Measurements from ENCODE around the gene RALGAPA1. TPM values are rescaled to one million over a fixed set of nuclear protein-coding genes. Genes with fewer than 3 reads are reported as not detected.

RALGAPA1 gene
- total RNA-seq, 4 donors from 2014 or later, result 44.1 to 138 (median 108) TPM

DNA sequence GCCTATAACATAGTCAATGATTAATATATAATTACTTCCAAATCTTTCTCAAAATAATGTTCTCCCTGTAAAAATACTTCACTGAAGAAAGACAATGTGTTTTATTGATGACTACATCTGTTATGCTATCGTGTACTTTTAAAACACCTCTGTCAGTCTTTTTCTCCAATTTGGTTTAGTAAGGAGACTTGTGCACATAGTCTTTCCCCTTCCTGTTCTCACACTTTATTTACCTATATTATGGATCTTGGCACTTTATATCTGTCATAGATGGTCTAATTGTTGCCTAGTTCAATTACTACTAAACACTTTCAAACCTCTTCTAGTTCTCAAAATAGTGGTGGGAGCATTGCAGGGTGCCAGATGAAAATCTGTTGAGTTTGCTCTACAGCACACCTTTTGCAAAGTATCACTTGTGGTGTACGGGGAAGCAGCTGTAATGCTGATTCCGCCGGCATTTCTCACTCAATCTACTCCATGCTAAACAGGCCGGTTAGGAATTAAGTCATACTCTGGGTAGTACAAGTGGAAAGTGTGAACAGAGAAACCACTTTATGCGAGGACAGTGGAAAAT, 276.2 kb downstream of the RALGAPA1 start:
- intact Hi-C loops (cut with DNase I; ENCODE audit: low total_unique reads), result no loop called here
- no peak for DNase-seq
- TF ChIP-seq, protein P1, sequence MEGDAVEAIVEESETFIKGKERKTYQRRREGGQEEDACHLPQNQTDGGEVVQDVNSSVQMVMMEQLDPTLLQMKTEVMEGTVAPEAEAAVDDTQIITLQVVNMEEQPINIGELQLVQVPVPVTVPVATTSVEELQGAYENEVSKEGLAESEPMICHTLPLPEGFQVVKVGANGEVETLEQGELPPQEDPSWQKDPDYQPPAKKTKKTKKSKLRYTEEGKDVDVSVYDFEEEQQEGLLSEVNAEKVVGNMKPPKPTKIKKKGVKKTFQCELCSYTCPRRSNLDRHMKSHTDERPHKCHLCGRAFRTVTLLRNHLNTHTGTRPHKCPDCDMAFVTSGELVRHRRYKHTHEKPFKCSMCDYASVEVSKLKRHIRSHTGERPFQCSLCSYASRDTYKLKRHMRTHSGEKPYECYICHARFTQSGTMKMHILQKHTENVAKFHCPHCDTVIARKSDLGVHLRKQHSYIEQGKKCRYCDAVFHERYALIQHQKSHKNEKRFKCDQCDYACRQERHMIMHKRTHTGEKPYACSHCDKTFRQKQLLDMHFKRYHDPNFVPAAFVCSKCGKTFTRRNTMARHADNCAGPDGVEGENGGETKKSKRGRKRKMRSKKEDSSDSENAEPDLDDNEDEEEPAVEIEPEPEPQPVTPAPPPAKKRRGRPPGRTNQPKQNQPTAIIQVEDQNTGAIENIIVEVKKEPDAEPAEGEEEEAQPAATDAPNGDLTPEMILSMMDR (IDR thresholded peaks at IDR 0.05), result no peak
- no peak for TF ChIP-seq POLR2A (IDR thresholded peaks at IDR 0.05)
- Histone ChIP-seq H3K4me1 (peaks cover 0 to 22% of the 10 kb centered on the region in 2 donors), H3K27me3 (peaks cover 22 to 23% of the 10 kb centered on the region in 2 donors), H3K36me3 (no peaks in the 10 kb centered on the region), H3K27ac (no peak overlapping the region), H3K9me3 (no peaks in the 10 kb centered on the region), H3K4me3 (no peak overlapping the region)

- no peak for TF ChIP-seq POLR2A (IDR thresholded peaks at IDR 0.05)
- TF ChIP-seq, protein P1 (IDR thresholded peaks at IDR 0.05), result no peak
- peaks cover 22 to 23% of the 10 kb centered on the region in 2 donors for H3K27me3 ChIP-seq
- intact Hi-C loops (cut with DNase I; ENCODE audit: low total_unique reads), result no loop called here
- DNase-seq, result no peak
- no peaks in the 10 kb centered on the region for H3K36me3 ChIP-seq
- peaks cover 0 to 22% of the 10 kb centered on the region in 2 donors for H3K4me1 ChIP-seq
- no peak overlapping the region for H3K27ac ChIP-seq
- H3K4me3 ChIP-seq, result no peak overlapping the region
- H3K9me3 ChIP-seq, result no peaks in the 10 kb centered on the region
These were observed 276.9 kb downstream of the RALGAPA1 start for GRCh38 chr14:35531960-35532747.

GRCh38 chr14:35526962-35527361, 282.1 kb downstream of the RALGAPA1 start:
- H3K4me1 ChIP-seq, result no peaks in the 10 kb centered on the region
- no peak for DNase-seq

GRCh38 chr14:35525695-35526094, 283.4 kb downstream of the RALGAPA1 start:
- H3K9me3 ChIP-seq, result no peaks in the 10 kb centered on the region
- no peak for DNase-seq
- H3K27ac ChIP-seq, result no peak overlapping the region
- intact Hi-C loops (cut with DNase I; ENCODE audit: low total_unique reads), result no loop called here
- no peak overlapping the region for H3K4me3 ChIP-seq
- no peaks in the 10 kb centered on the region for H3K36me3 ChIP-seq
- H3K4me1 ChIP-seq, result no peaks in the 10 kb centered on the region
- TF ChIP-seq POLR2A (IDR thresholded peaks at IDR 0.05), result no peak
- TF ChIP-seq, protein P1 (IDR thresholded peaks at IDR 0.05), result no peak
- H3K27me3 ChIP-seq, result no peaks in the 10 kb centered on the region

More at GRCh38 chr14:35526962-35527361, 282.1 kb downstream of the RALGAPA1 start:
- intact Hi-C loops (cut with DNase I; ENCODE audit: low total_unique reads), result no loop called here
- TF ChIP-seq POLR2A (IDR thresholded peaks at IDR 0.05), result no peak
- TF ChIP-seq, protein P1 (IDR thresholded peaks at IDR 0.05), result no peak
- H3K27me3 ChIP-seq, result peaks cover 0 to 6% of the 10 kb centered on the region in 2 donors
- H3K36me3 ChIP-seq, result no peaks in the 10 kb centered on the region
- no peak overlapping the region for H3K27ac ChIP-seq
- H3K4me3 ChIP-seq, result no peak overlapping the region
- no peaks in the 10 kb centered on the region for H3K9me3 ChIP-seq

DNA sequence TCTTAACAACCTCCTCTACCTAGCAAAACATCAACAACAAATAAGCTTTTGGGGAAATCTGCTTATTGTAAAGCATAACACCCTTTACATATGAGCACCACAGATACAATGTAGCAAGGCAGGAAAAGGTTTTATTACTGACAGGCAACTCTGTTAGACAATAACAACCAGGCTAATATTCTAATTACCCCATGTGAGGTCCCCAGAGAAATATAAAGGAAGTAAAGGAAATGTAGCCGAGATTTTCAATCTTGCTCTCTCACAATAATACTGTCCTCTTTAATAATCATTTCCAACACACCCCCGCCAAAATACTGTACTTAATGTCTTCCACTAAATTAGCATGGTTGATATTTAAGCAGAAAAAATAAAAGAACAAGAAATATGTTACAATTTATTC, 289.1 kb downstream of the RALGAPA1 start:
- H3K27me3 ChIP-seq, result no peaks in the 10 kb centered on the region
- intact Hi-C loops (cut with DNase I; ENCODE audit: low total_unique reads), result no loop called here
- H3K27ac ChIP-seq, result no peak overlapping the region
- H3K36me3 ChIP-seq, result no peaks in the 10 kb centered on the region
- H3K4me1 ChIP-seq, result no peaks in the 10 kb centered on the region
- no peak for TF ChIP-seq POLR2A (IDR thresholded peaks at IDR 0.05)
- TF ChIP-seq, protein P1 (IDR thresholded peaks at IDR 0.05), result no peak
- no peaks in the 10 kb centered on the region for H3K9me3 ChIP-seq
- H3K4me3 ChIP-seq, result no peak overlapping the region
- no peak for DNase-seq
